HG02870 (cell line): ENCODE results near the gene STRA8.

Source experiments
- ATAC-seq: cut with Tn5 transposase; IDR thresholded peaks from one replicate; pipeline ENCODE4 v1.9.1; 2021; ENCODE audit warnings: mild to moderate bottlenecking, moderate library complexity; ENCODE audit not compliant: unreplicated experiment

Gene STRA8

GRCh38 chr7:135300913-135301765 is 67.5 kb downstream of the STRA8 start:
- ATAC-seq: no peak
